Testis (tissue), 3 donors: ENCODE measurements around the gene CDH24. TPM values are rescaled to one million over a fixed set of nuclear protein-coding genes. Genes with fewer than 3 reads are reported as not detected.

ENCODE experiments used
- DNase-seq: peaks from one replicate; pipeline ENCODE4 v3.0.0-alpha.2; 2019
- H3K27ac ChIP-seq, 2 donors: fragments of 200-600 bp; sonication (generic); one replicate each; pipeline ENCODE4 v1.5.1; 2019
- H3K27me3 ChIP-seq: fragments of 200-600 bp; sonication (generic); one replicate; pipeline ENCODE4 v1.5.1; 2019
- H3K36me3 ChIP-seq: fragments of 200-600 bp; sonication (generic); one replicate; pipeline ENCODE4 v1.5.1; 2017; ENCODE audit warnings: low read depth; ENCODE audit errors: missing control alignments
- H3K4me1 ChIP-seq: fragments of 200-600 bp; sonication (generic); one replicate; pipeline ENCODE4 v1.5.1; 2019
- H3K4me3 ChIP-seq, 2 donors: fragments of 200-600 bp; sonication (generic); one replicate each; pipeline ENCODE4 v1.5.1; 2017 to 2019
- H3K9me3 ChIP-seq: fragments of 200-600 bp; sonication (generic); one replicate; pipeline ENCODE4 v1.5.1; 2017
- CTCF ChIP-seq, 3 experiments: fragments of 450-650 bp in 2 of 3; fragments of 200-600 bp in 1 of 3; sonication (generic) in 1 of 3; IDR thresholded peaks; one replicate each; pipeline ENCODE4 v1.5.1; 2016 to 2019; ENCODE audit warnings: antibody characterized with exemption in 3 of 3, mild to moderate bottlenecking in 2 of 3, moderate library complexity in 1 of 3
- POLR2A ChIP-seq: fragments of 450-650 bp; IDR thresholded peaks from one replicate; pipeline ENCODE4 v1.6.1; 2017; ENCODE audit warnings: antibody characterized with exemption, mild to moderate bottlenecking, moderate library complexity
- WGBS, 2 donors: methylation state at CpG; one replicate each; pipeline ENCODE4 v1.1.5; 2018; 5-methylcytosine and 5-hydroxymethylcytosine counted together
- intact Hi-C: fragments of 100-400 bp; cut with DNase I; formaldehyde crosslinking; loops from one replicate; pipeline ENCODE4 v1.15.1; 2023; ENCODE audit warnings: low total_unique reads
- polyA plus RNA-seq: library from polyadenylated mRNA; stranded (reverse); fragments of 350-450 nt; fragmentation: Illumina TruSeq; extraction: RNeasy Lipid Tissue Mini Kit (QIAGEN cat#74804); gene quantifications from one replicate; pipeline ENCODE4 v1.2.3, GENCODE V29; 2014; ENCODE audit warnings: low read depth, low replicate concordance; ENCODE audit not compliant: insufficient read depth
- total RNA-seq, 2 donors: library from RNA; depleted of rRNA; stranded (reverse); fragments of >200 nt; gene quantifications; one replicate each; pipeline ENCODE4 v1.2.3, GENCODE V29; 2016

Gene CDH24
- total and polyA plus RNA-seq, 3 donors from 2014 or later, result 3.9 to 10.2 (median 10.2) TPM

- Histone ChIP-seq H3K9me3 (no peaks in the 10 kb centered on the region), H3K27me3 (no peaks in the 10 kb centered on the region), H3K4me3 (no peak overlapping the region), H3K27ac (no peak overlapping the region), H3K4me1 (peaks cover 10% of the 10 kb centered on the region), H3K36me3 (no peaks in the 10 kb centered on the region)
- 94 to 97% methylated on average over 12 of the region's 12 CpGs for WGBS, 2 donors
- TF ChIP-seq POLR2A, result no peak
- TF ChIP-seq CTCF (IDR thresholded peaks at IDR 0.05), result no peak
- intact Hi-C loops, result loop anchor here (5.0 kb wide), 1 partner anchor 68 kb away; no protein-coding TSS in a partner anchor
- no peak for DNase-seq
These were observed 2.2 kb downstream of the CDH24 start for GRCh38 chr14:23055147-23055550.

- Histone ChIP-seq H3K9me3 (no peaks in the 10 kb centered on the region), H3K27ac (no peak overlapping the region), H3K4me3 (no peak overlapping the region), H3K4me1 (peaks cover 10% of the 10 kb centered on the region), H3K36me3 (no peaks in the 10 kb centered on the region), H3K27me3 (no peaks in the 10 kb centered on the region)
- TF ChIP-seq POLR2A (no peak), CTCF (IDR thresholded peaks at IDR 0.05) (no peak)
- intact Hi-C loops, result no loop called here
- DNase-seq, result peak; percentile 49
- 73 to 76% methylated on average over 11 to 17 of the region's 17 CpGs for WGBS, 2 donors
These were observed 3.1 kb downstream of the CDH24 start for GRCh38 chr14:23054000-23054811.

GRCh38 chr14:23053426-23053825, 3.9 kb downstream of the CDH24 start:
- WGBS, 2 donors, result 97 to 100% methylated on average over 1 to 10 of the region's 10 CpGs
- intact Hi-C loops, result no loop called here

GRCh38 chr14:23052671-23053070, 4.6 kb downstream of the CDH24 start:
- Histone ChIP-seq H3K9me3 (no peaks in the 10 kb centered on the region), H3K4me1 (peaks cover 10% of the 10 kb centered on the region), H3K36me3 (no peaks in the 10 kb centered on the region), H3K27ac (no peak overlapping the region), H3K4me3 (no peak overlapping the region), H3K27me3 (no peaks in the 10 kb centered on the region)
- TF ChIP-seq CTCF (IDR thresholded peaks at IDR 0.05) (no peak), POLR2A (no peak)
- WGBS, 2 donors, result 74 to 78% methylated on average over 3 of the region's 3 CpGs
- no peak for DNase-seq
- intact Hi-C loops, result no loop called here

More at GRCh38 chr14:23053426-23053825, 3.9 kb downstream of the CDH24 start:
- H3K4me3 ChIP-seq, result no peak overlapping the region
- no peak for DNase-seq
- H3K27me3 ChIP-seq, result no peaks in the 10 kb centered on the region
- no peak for TF ChIP-seq CTCF (IDR thresholded peaks at IDR 0.05)
- TF ChIP-seq POLR2A, result no peak
- H3K27ac ChIP-seq, result no peak overlapping the region
- peaks cover 10% of the 10 kb centered on the region for H3K4me1 ChIP-seq
- H3K9me3 ChIP-seq, result no peaks in the 10 kb centered on the region
- no peaks in the 10 kb centered on the region for H3K36me3 ChIP-seq
